PC-9 (cell line): ENCODE measurements around the gene RNF146. TPM values are rescaled to one million over a fixed set of nuclear protein-coding genes. Genes with fewer than 3 reads are reported as not detected.

Experiments used
- Bru-seq: library from RNA; stranded (reverse); fragments of 400-500 nt; gene quantifications from one replicate; lab custom pipeline; 2021; lab: Mats Ljungman, UMichigan
- BruChase-seq, 2 experiments: library from RNA; stranded (reverse); fragments of 400-500 nt; gene quantifications; one replicate each; lab custom pipeline; 2021; lab: Mats Ljungman, UMichigan
- BruUV-seq: library from RNA; stranded (reverse); fragments of 400-500 nt; replicated peaks from 2 replicates; lab custom pipeline; 2021; lab: Mats Ljungman, UMichigan
- CTCF ChIA-PET: fragments of 300-600 bp; sonication (Branson Sonifier 250); formaldehyde crosslinking; loops from one replicate; lab custom pipeline; 2022; ENCODE audit warnings: antibody characterized with exemption; lab: Charles Lee
- POLR2A ChIA-PET: fragments of 300-600 bp; sonication (Branson Sonifier 250); formaldehyde crosslinking; loops from one replicate; lab custom pipeline; 2022; ENCODE audit warnings: antibody characterized with exemption; ENCODE audit not compliant: unreplicated experiment; lab: Charles Lee
- DNase-seq, 2 experiments: peaks; one replicate each; pipeline versions ENCODE4 v3.0.0 to v3.0.0-alpha.2; 2015 to 2022; ENCODE audit warnings: mixed read lengths in 1 of 2
- H2AFZ ChIP-seq: fragments of 200-600 bp; sonication (generic); 2 replicates; pipeline ENCODE4 v1.8.1; 2017; ENCODE audit warnings: antibody characterized with exemption
- H3F3A ChIP-seq: fragments of 200-600 bp; sonication (generic); 2 replicates; pipeline ENCODE4 v1.8.1; 2017; ENCODE audit warnings: antibody characterized with exemption, mild to moderate bottlenecking, low read depth; ENCODE audit not compliant: insufficient read depth
- H3K27ac ChIP-seq: fragments of 200-600 bp; sonication (generic); 2 replicates; pipeline ENCODE4 v1.6.1; 2016; ENCODE audit warnings: mixed run types
- H3K27me3 ChIP-seq: fragments of 200-600 bp; sonication (generic); 2 replicates; pipeline ENCODE4 v1.6.1; 2016; ENCODE audit warnings: low read depth, mixed run types; ENCODE audit not compliant: insufficient read depth
- H3K36me3 ChIP-seq: fragments of 200-600 bp; sonication (generic); 2 replicates; pipeline ENCODE4 v1.6.1; 2016; ENCODE audit warnings: low read depth, mixed run types
- H3K4me1 ChIP-seq: fragments of 200-600 bp; sonication (generic); replicated peaks from 2 replicates; pipeline ENCODE4 v1.6.1; 2016; ENCODE audit warnings: mixed run types; ENCODE audit not compliant: insufficient read depth
- H3K4me2 ChIP-seq: fragments of 200-600 bp; sonication (generic); 2 replicates; pipeline ENCODE4 v1.6.1; 2017; ENCODE audit warnings: mixed run types
- H3K4me3 ChIP-seq: fragments of 200-600 bp; sonication (generic); 2 replicates; pipeline ENCODE4 v1.6.1; 2016; ENCODE audit warnings: mixed run types
- H3K79me2 ChIP-seq: fragments of 200-600 bp; sonication (generic); 2 replicates; pipeline ENCODE4 v1.6.1; 2017; ENCODE audit warnings: low read depth, mixed run types
- H3K9me2 ChIP-seq: fragments of 200-600 bp; sonication (generic); 2 replicates; pipeline ENCODE4 v1.8.1; 2017; ENCODE audit warnings: mild to moderate bottlenecking; ENCODE audit not compliant: insufficient read depth
- H3K9me3 ChIP-seq: fragments of 200-600 bp; sonication (generic); 2 replicates; pipeline ENCODE4 v1.8.1; 2016; ENCODE audit warnings: low read depth; ENCODE audit not compliant: insufficient read depth
- H4K20me1 ChIP-seq: fragments of 200-600 bp; sonication (generic); 2 replicates; pipeline ENCODE4 v1.8.1; 2017; ENCODE audit not compliant: insufficient read depth
- EZH2 ChIP-seq: fragments of 200-600 bp; sonication (generic); IDR thresholded peaks from 2 replicates; pipeline ENCODE4 v1.8.0; 2017; ENCODE audit warnings: antibody characterized with exemption, low read depth
- intact Hi-C: fragments of 100-400 bp; cut with micrococcal nuclease; formaldehyde crosslinking; loops from one replicate; pipeline ENCODE4 v1.10.0; 2022; ENCODE audit not compliant: unreplicated experiment
- long read RNA-seq: library from polyadenylated mRNA; stranded (forward); transcript quantifications from one replicate; pipeline ENCODE4 v2.0.0, GENCODE V29; 2022
- total RNA-seq: library from RNA; stranded (reverse); gene quantifications from 2 replicates; pipeline ENCODE4 v1.2.3, GENCODE V29; 2021
- TF ChIP-seq, protein P1 (sequence below): fragments of 200-600 bp; sonication (generic); conservative IDR thresholded peaks from 2 replicates; pipeline ENCODE4 v1.6.1; 2017; ENCODE audit warnings: mixed run types, antibody characterized with exemption, mild to moderate bottlenecking, moderate library complexity

The RNF146 gene, protein sequence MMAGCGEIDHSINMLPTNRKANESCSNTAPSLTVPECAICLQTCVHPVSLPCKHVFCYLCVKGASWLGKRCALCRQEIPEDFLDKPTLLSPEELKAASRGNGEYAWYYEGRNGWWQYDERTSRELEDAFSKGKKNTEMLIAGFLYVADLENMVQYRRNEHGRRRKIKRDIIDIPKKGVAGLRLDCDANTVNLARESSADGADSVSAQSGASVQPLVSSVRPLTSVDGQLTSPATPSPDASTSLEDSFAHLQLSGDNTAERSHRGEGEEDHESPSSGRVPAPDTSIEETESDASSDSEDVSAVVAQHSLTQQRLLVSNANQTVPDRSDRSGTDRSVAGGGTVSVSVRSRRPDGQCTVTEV
- 26.0 and 28.6 TPM in 2 replicates for total RNA-seq
- percentile 91 among the genes with signal in this experiment for Bru-seq, nascent RNA
- percentile 91 among the genes with signal in this experiment for BruChase-seq, experiment 1, labeled RNA remaining after a 2-hour chase
- BruChase-seq, experiment 2, labeled RNA remaining after a 6-hour chase, result percentile 57 among the genes with signal in this experiment
- long read RNA-seq, partial matches to known transcripts, result 0 of 11 reads
- long read RNA-seq, other reads (novel, unspliced or antisense), result 7 of 11 reads

DNA sequence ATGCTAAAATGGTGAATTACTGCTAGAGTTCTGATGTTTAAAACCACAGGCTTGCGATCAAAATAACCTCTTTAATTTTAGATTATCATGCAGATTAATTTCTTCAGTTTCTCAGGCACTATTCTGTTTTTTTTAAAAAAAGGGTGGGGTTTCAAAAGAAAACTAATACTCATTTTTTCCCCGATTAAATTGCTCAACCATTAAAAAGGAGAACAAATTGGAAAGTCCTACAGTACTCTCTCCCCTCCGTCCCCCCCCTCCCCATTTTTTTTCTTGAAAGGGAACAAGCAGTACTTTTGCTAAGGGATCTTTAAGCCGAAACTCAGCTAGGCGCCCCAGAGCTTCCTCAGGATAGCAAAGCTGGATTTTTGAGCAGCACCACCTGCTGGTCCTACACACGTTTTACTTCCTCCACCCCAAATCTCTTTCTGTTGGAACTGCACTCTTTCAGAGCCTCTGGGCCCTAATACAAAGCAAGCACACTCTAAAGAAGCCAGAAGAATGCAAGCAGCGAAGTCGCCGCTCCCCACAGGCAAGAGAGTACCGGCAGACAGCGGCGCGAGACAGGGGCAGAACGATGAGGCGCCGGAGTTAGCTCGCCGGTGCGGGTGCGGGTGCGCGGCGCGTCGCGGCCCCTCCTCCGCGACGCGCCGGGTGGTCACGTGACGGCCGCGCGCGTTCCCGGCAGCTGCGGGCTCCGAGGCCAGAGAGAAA is at the start of gene RNF146:
RNF146 (plus strand) TSS at position 687 of the 714 bp plus-strand sequence. CDS start 13,475 bp downstream, outside the sequence.
- TSS peak; percentile 71 for BruUV-seq
- Histone ChIP-seq H3K4me1 (peaks cover 30% of the 10 kb centered on the region), H4K20me1 (peaks cover 10% of the 10 kb centered on the region), H3F3A (peaks cover 7% of the 10 kb centered on the region; the same call in 1 of the 2 replicates), H3K4me3 (peak within 1 kb of the TSS; percentile 65), H3K36me3 (peaks cover 12% of the 10 kb centered on the region; the same call in 1 of the 2 replicates), H3K4me2 (peak within 1 kb of the TSS; percentile 92), H3K27ac (peak within 1 kb of the TSS; percentile 85), H3K9me3 (no peaks in the 10 kb centered on the region), H2AFZ (peak within 1 kb of the TSS; percentile 91), H3K9me2 (no peaks in the 10 kb centered on the region), H3K27me3 (no peaks in the 10 kb centered on the region), H3K79me2 (peaks cover 46% of the 10 kb centered on the region)
- DNase-seq, result peak; percentile 76 to 77
- CTCF ChIA-PET, result interaction anchor here (0.6 to 1.3 kb wide), 12 partner anchors 19 to 1280 kb away, joined by 3 to 10 read pairs (median 4); no protein-coding TSS in a partner anchor
- POLR2A ChIA-PET, result interaction anchor here (0.6 to 0.7 kb wide), 4 partner anchors 1267 to 1394 kb away, joined by 3 to 7 read pairs (median 6); no protein-coding TSS in a partner anchor
- intact Hi-C loops, result loop anchor here (10.0 kb wide), 1 partner anchor 1482 kb away; no protein-coding TSS in a partner anchor
- TF ChIP-seq, protein P1, sequence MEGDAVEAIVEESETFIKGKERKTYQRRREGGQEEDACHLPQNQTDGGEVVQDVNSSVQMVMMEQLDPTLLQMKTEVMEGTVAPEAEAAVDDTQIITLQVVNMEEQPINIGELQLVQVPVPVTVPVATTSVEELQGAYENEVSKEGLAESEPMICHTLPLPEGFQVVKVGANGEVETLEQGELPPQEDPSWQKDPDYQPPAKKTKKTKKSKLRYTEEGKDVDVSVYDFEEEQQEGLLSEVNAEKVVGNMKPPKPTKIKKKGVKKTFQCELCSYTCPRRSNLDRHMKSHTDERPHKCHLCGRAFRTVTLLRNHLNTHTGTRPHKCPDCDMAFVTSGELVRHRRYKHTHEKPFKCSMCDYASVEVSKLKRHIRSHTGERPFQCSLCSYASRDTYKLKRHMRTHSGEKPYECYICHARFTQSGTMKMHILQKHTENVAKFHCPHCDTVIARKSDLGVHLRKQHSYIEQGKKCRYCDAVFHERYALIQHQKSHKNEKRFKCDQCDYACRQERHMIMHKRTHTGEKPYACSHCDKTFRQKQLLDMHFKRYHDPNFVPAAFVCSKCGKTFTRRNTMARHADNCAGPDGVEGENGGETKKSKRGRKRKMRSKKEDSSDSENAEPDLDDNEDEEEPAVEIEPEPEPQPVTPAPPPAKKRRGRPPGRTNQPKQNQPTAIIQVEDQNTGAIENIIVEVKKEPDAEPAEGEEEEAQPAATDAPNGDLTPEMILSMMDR, result peak; percentile 92
- TF ChIP-seq EZH2, result no peak

DNA sequence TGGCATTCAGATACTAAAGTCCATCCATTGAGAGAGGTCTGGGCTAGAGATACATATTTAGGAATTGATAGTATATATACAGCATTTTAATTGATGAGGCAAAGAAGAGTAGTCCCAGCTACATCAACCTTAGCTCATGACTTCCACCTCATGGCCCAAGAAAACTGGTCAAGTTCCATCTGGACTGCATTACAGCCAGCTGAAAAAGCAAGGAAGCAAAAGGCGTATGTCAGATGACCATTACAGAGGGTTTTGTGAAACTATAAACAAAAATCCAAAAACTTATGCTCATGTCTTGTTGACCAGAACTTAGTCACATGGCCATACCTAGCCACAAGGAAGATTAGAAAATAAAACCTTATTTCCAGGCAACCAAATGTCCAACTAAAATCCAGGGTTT is 46.8 kb upstream of the RNF146 start:
- intact Hi-C loops, result no loop called here
- Histone ChIP-seq H3K79me2 (no peaks in the 10 kb centered on the region), H3K36me3 (no peaks in the 10 kb centered on the region), H3F3A (no peaks in the 10 kb centered on the region), H3K4me2 (no peak overlapping the region), H3K27ac (no peak overlapping the region), H4K20me1 (no peaks in the 10 kb centered on the region), H3K9me2 (no peaks in the 10 kb centered on the region), H2AFZ (peak overlapping the region; percentile 25; the same call in 1 of the 2 replicates), H3K9me3 (peaks cover 4% of the 10 kb centered on the region; the same call in 1 of the 2 replicates), H3K4me3 (no peak overlapping the region), H3K4me1 (no peaks in the 10 kb centered on the region), H3K27me3 (no peaks in the 10 kb centered on the region)
- no peak for DNase-seq
- ChIA-PET CTCF (no interaction called here), POLR2A (no interaction called here)
- no TSS peak for BruUV-seq
- TF ChIP-seq, protein P1, result no peak
- no peak for TF ChIP-seq EZH2

DNA sequence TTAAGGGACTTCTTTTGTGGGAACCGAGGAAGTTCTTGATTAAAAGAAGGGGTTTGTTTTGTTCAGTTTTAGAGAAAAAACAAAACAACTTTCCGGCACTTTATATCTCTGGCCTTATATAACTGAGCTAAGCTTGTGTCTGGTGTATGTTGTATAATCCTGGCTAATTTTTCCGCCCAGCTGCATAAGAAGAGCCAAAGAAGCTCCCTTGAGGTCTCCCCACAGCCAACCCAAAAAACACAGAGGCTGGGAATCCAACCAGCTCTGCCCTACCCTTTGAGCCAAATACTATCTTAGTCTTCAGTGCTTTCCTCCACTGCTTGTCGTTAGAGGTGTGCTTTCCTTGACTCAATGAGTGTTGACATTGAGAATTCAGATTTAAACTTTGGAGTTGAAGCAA is 45.5 kb upstream of the RNF146 start:
- ChIA-PET CTCF (no interaction called here), POLR2A (no interaction called here)
- H3K9me2 ChIP-seq, result no peaks in the 10 kb centered on the region
- no peaks in the 10 kb centered on the region for H3F3A ChIP-seq
- H3K36me3 ChIP-seq, result no peaks in the 10 kb centered on the region
- no peak overlapping the region for H3K4me3 ChIP-seq
- no peaks in the 10 kb centered on the region for H4K20me1 ChIP-seq
- TF ChIP-seq, protein P1, result no peak
- intact Hi-C loops, result no loop called here
- no peak for DNase-seq
- H3K4me2 ChIP-seq, result no peak overlapping the region
- no peaks in the 10 kb centered on the region for H3K27me3 ChIP-seq
- no peak overlapping the region for H2AFZ ChIP-seq
- H3K27ac ChIP-seq, result no peak overlapping the region
- BruUV-seq, result no TSS peak
- no peaks in the 10 kb centered on the region for H3K4me1 ChIP-seq
- H3K79me2 ChIP-seq, result no peaks in the 10 kb centered on the region
- H3K9me3 ChIP-seq, result peaks cover 4% of the 10 kb centered on the region; the same call in 1 of the 2 replicates
